PC-3 (cell line): ENCODE results near the gene CNTNAP2.

ENCODE experiments used
- CTCF ChIP-seq: fragments of 300-600 bp; sonication (generic); conservative IDR thresholded peaks from 2 replicates; pipeline ENCODE4 v1.5.1; 2017; ENCODE audit warnings: antibody characterized with exemption, low read depth, mild to moderate bottlenecking, low read length
- EZH2 ChIP-seq: fragments of 300-600 bp; sonication (generic); IDR thresholded peaks from one replicate; pipeline ENCODE4 v1.6.1; 2017; ENCODE audit warnings: antibody characterized with exemption, mild to moderate bottlenecking, low read length; ENCODE audit not compliant: unreplicated experiment
- EZH2phosphoT487 ChIP-seq: fragments of 300-600 bp; sonication (generic); IDR thresholded peaks from 2 replicates; pipeline ENCODE4 v1.6.1; 2018; ENCODE audit warnings: mild to moderate bottlenecking, antibody characterized with exemption, low read length, borderline replicate concordance

DNA sequence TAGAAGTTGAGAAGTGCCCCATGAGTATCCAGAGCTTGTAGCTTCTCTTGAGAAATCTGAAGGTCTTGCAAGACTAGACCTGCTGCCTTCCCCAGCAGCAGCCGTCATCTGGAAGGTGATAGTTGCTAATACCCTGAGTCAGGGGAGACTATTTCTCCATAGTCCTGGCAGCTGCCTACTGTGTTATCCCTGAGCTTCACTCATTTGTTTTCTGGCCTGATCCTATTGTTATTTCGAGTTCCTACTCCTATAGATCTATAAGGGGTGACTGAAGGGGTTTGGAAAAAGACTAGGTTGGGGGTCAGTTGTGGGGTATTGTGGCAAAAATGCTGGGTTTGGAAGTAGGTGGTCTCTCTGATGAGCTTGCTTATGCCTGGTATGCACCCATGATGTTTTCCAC lies 297.8 kb downstream of the CNTNAP2 start:
- no peak for TF ChIP-seq CTCF
- no peak for TF ChIP-seq EZH2phosphoT487
- TF ChIP-seq EZH2: no peak
